GM21717 (cell line): ENCODE measurements around the gene ETS1.

Source experiments
- ATAC-seq: cut with Tn5 transposase; IDR thresholded peaks from one replicate; pipeline ENCODE4 v1.9.1; 2021; ENCODE audit warnings: mild to moderate bottlenecking, moderate library complexity; ENCODE audit not compliant: unreplicated experiment

Gene ETS1

DNA sequence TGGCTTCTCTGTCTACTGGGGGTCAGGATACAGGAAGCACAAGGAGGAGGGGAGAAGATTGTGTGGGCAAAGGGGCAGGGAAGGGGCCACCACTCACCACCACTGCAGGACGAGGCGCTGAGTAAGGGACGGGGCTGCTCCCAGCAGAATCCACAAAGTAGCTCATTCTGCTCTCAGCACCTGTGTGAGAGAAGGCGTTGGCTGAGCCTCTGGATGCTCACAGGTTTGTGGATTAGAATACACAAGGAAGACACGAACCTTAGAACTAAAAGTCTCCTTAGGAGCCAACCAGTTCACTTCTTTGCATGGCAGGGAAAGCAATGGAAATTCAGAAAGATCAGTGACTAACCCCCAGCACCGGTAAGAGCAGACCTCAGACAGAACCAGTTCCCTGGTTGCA is 14.4 kb downstream of the ETS1 start:
- ATAC-seq, result no peak

DNA sequence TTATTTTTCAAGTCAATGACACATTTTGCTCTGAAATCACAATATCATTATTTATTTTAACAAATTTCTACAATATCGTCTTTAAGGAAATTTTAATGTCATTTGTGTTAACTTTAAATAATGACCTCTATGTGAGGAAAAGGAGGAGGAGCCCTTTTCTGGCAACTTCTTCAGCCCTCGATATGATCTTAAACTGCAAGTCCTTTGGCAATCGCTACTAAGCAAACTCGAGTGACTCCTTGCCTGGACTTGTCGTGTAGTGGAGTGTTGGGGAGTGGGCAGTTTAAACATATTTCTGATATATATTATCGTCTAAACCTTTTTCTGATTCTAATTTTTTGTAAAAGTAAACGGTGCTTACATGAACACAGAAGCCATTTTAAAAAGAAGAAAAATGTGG is 16.7 kb downstream of the ETS1 start:
- ATAC-seq, result no peak

DNA sequence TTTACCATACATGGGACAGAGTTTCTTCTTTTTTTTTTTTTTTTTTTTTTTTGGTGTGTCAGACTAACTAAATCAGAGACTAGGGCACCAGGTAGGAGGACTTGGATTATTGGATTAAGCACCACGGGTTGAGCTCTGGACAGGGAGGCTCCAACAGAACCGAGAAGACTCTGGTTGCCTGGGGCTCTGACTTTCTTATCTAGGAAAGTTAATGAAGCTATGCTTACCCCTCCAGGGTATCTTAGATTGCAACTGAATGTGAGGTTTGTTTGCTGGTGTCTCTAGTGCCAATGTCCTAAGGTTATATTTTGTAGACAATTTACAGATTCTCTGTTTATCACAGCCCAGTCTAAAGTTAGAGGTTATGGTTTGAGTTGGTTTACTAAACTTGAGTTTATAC is 18.1 kb downstream of the ETS1 start:
- no peak for ATAC-seq

DNA sequence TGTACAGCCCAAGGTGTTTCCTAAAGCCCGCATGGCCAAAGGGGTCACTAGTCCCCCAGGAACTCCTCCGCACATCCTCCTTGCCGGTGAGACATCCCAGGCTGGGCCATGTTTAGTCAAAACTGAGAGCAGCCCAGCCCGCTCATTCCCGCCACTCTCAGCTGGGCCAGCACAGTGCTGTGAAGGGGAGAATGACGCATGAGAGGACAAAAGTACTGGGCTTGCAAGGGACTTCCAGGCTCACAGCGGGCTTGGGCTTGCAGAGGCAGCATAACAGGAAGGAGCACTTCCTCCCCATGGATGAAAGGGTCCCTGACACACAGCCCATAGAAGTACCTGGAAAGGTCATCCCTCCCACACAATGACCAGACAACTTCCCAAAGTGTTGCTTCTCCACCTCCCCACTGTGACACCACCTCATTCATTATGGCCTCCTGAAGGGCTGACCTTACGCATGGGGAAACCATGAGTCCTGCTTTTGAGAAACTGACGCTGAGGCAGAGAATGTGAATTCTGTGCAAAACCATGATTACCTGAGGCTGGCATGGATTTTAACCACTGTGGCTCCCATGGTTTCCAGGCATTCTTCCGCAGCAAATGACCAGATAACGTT is 19.1 kb downstream of the ETS1 start:
- no peak for ATAC-seq

DNA sequence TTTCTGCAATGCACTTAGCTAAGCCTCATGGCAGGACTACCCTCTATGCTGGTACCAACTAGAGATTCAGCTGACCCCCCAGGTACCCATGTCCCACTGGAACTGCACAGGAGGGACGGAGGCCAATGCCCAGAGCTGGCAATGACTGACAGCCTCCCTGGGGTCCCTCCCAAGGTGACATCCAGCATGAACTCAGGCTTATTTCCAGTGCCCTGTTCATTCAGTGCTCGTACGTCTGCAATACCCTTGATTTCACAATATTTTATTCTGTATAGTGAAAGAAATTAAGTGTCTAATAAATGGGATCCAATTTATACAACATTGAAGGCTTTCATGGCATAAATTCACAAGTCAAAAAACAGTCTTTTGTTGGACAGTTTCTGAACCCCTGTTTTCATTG is 20.2 kb downstream of the ETS1 start:
- ATAC-seq, result no peak

DNA sequence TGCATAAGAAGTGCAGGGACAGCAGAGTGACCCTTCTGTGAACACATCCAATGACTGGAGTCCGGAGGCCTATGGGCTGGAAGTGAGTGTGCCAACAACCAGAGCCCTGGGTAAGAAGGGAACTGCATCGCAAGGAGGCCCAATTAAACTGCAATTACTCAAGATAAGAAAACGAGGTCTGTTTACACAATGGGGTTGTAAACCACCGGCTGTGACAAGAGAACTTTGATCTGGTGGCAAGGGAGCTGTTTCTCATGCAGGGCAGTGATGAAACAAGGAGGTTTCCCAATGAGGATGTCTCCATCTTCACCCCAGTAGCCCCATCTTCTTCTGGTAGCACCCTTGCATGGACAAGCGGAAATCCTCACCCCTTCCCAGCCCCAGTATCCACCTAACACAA is 21.5 kb downstream of the ETS1 start:
- no peak for ATAC-seq

DNA sequence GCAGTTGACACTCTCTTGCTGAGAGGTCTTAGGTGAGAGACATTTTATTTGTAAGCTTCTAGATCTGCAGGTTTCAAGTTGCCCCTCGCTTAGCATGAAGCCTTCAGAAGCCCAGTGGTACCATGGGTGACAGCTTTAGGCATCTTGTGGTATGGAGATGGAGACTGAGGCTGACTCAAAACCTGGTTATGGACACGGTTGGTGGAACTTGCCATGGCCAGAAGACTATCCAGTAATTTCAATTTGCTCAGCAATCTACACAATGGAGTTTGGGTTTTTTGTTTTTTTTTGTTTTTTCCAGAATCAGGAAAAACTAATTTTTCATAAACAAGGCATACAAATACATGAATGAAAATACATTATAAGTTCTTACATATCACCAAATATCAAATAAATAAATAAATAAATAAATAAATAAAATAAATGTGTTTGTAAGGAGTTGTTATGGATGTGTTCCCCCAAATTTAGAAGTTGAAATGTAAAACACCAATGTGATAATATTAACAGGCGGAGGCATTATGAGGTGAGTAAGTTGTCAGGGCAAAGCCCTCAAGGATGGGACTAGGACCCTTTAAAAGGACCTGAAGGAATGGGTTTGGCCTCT is 22.6 kb downstream of the ETS1 start:
- ATAC-seq, result no peak

DNA sequence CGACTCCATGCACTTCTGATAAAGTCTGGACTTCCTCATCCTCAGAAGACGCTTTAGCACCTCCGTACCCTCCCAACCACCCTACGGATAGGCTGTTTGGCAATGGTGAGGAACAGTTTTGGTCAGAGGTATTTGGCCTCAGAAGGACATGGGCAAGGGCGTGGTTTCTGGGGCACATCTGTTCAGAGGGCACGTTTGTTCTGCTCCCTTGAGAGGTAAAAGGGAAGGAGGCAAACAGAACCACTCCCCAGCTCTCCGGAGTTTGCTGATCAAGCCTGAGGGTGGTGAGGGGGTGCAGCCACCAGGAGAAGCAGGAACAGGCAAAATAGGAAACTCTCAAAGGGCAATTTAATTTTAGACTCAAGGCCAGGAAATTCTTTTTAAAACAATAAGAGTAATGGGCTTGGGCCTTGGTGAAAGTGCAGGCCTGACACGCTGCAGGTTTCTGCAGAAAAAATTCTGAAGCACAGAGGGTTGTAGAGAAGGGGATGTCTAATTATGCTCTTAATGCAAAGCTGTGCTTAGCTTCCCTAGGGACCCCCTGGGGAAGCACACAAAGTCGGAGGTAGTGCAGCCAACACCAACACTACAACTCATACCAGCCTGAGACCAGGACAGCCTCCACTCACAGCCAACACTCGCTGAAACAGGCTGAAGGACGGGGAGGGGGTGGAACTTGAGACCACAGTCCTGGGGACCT is 23.3 kb downstream of the ETS1 start:
- ATAC-seq, result no peak

DNA sequence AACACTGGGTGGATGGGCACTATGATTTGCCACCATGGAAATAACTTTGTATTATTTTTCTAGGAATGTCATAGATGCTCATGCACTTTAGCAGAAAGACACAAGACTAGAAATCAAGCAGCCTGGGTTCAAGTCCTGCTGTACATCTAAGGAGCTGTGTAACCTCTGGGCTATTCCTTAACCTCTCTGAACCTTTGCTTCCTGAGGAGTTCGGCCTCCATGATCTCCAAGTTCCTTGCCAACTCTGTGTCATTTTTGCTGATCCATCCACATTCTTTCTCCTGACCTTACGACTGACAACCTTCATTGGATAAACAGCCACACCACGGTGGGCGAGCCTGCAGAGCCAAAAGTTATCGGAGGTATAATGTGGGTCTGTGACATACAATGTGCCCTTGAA is 24.1 kb downstream of the ETS1 start:
- ATAC-seq, result no peak

DNA sequence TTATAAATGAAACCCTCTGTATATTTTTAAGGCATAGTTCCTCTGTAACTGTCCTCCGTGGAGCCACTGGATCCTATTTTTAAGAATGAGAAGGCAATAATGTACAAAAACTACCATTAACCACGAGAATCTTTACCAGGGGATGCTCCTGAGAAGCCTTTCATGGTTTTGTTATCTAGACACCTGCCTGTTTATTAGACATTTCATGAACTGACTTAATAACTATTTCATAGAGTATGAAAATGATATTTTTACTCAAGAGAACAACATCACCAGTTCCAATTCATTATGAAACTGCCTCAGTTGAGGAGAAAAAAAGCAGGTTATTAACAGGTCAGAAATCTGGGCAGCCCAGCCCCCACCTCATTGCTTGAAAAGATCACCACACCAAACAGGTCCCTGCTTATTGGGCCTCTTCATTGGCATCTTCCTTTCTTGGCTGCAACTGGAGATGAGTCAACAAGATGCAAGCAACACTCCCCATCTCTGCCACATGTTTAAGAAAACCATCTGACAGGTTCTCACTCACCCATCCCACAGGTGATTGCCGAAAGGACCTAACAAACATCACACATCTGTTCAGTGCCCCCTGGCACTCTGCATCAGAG is 27.8 kb downstream of the ETS1 start:
- no peak for ATAC-seq

DNA sequence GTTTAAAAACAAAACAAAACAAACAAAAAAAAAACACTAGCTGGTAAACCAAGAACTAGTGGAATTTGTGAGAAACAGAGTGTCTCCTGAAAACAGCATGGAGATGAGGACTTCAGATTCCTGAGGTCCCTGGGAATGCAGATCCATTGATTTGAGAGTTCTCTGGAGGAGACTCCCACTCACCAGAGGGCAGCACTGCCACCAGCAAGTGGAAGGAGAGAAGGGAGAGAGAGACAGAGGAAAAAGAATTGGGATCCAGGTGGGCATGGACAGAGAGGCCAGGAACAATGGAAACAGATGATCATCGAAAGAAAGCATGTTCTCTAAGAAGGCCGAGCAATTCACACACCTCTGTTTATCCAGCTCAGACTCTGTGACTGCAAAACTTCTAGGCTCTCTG is 31.8 kb downstream of the ETS1 start:
- ATAC-seq, result no peak

DNA sequence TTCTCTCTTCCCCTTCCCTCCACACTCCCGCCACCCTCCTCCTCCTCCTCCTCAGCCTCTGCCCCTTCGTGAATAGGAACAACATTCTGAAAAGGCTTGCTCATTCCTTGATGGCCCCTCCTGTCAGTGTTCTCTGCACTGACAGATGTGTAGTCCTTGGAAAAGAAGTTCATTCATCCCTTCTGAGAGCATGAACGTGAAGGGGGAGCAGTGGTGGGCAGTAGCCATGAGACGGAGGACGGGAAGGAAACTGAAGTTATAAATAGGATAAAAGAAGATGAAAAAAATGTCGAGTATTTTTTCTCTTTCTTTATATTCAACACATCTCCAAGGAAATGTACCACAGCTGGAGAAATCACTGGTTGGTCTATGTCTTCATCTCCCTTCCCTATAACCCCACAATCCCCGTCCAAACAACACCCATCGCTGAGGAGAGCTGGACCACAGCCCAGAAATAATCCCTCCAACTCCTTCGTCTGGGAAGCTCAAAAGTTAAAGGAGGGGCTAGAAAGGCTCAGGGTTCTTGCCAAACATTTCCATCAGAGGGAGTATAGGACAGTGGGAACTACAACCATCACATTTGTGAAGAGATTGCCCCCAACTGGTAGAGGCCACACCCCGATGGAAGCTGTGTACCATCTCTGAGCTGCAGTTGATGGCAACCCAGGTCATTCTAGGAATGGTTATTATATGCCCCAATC is 33.5 kb downstream of the ETS1 start:
- no peak for ATAC-seq

DNA sequence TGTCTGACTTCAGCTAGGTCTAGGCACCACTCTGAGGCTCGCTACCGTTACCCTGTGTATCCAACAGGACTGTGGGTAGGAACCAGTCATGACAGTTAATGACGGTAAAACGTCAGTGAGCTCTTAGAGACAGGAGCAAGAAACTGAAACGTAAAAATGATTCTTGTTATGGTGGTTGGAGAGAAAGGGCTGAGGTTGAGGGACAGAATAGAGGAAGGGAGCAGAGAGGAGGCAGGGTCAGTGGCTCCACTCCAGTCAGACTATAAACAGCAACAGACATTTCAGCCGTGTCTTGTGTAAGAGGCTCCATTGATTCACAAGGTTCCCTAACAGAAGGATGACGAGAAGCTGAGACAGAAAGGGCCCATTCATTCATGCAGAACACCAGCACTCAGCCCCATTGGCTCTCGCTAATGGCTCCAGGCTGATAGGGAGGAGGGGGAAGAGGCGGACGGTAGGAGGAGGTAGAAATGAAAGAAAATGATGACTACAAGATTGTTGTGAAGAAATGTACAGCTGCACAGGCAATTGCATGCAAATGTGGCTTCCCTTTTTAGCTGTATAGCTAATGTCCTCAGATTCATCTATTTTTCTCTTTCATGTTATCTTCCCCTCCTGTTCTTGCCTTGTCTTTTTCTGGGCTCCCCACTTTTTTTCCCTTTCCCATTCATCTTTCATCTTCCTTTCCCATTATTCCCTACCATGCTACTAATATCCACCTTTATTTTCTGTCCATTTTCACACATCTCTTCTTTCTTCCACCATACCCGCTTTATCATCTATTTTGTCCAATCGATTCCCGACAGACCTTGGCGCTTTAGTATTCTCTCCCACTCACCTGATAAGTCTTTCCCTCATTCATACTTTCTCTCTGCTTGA is 34.3 kb downstream of the ETS1 start:
- ATAC-seq, result peak; percentile 69

DNA sequence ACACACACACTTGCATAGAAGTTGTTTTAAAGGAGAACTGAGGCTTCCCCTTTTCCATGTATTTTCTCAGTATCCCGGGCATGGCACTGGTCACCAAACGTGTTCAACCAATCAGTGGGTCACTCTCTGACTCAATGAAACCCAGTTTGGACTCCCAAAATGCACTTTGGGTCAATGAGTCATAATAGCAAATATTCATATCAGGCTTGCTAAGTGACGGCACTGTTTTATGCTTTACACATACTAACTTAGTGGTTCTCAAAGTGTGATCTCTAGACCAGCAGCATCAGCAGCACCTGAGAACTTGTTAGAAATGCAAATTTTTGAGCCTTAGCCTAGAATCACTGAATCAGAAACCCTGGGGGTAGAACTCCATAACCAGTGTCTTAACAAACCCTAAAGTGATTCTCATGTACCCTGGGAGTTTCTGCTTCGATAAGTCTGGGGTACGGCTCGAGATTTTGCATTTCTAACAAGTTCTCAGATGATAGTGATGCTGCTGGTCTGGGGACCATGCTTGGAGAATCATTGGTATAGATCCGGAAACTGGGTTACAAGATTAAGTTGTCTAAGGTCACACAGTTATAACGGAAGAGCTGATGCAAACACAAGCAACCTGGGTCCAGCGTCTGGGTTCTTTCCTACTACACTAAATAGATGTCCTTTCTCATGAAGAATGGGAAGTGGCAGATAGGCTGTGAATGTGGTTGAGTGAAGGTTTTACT is 35.6 kb downstream of the ETS1 start:
- ATAC-seq, result peak; percentile 64

DNA sequence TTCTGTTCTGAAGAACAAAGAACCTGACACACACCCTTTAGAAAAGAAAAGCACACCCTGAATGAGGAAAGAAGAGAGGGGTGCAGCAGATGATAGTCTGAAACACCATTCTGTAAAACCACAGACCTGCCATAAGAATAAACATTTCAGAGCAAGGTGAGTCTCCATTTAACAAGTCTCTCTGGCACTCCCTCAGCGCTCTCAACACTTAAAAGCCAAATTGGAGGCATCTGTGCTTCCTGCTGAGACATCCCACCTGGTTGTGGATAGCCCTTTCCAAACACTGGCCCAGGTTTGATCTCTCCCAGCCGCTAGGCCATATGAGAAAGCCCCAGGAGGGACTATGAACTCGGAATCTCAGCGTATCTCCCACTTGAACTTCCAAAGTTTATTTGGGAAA is 36.3 kb downstream of the ETS1 start:
- ATAC-seq, result no peak

DNA sequence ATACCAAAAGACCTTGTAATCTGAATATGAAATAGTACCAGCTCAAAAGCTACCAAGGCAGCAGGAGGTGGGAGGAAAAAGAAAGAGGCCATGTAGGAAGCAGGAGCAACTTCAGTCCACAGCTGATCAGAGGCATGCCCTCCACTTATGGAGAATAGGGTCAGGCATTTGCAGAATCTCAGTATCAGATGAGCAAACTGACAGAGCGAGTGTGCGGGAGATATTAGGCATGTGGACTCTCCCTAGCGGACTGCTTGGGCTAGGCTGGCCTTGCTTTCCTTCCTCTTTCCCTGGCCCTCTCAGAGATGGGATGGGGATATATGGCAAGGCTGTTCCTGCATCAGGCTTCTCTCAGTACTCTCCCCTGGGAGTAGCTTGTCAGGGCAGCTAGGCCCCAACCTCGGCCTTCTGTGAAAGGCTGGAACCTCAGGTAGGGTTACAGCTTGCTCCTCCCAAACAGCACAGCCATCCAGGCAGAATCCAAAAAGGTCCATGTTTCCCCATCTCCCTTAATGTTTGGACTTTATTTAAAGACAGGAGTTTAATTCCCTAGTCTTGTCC is 37.0 kb downstream of the ETS1 start:
- no peak for ATAC-seq

DNA sequence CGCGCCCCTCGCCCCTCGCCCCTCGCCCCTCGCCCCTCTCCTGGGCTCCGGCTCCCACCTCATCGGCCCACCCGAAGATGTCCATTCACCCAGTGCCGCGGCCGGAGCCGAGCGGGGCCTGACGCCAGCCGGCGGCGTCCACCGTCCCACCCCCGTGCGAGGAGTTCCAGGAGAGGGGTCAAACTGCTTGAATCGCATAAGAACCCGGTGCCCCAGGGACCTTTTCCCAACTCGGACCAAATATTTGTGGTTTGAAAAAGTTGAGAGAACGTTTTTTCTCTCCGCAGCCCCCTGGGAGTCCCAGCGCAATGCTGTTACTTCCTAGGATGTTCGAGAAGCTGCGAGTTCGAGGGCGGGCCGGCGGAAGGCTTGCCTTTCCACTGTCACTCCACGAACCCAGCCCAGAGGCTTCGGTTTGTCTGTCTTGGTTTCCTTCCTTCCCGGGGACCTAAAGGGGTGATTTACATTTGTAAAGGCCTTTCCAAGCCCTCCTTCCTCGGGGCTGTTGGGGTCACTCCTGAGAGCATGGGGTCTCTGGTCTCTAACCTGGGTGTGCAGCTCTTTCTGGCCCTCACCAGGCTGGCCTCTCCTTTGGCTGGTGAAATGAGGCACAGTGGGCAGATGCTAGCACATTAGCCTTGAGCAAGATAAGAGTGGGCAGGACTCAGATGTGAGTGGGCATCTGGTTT is 38.0 kb downstream of the ETS1 start:
- ATAC-seq, result no peak

DNA sequence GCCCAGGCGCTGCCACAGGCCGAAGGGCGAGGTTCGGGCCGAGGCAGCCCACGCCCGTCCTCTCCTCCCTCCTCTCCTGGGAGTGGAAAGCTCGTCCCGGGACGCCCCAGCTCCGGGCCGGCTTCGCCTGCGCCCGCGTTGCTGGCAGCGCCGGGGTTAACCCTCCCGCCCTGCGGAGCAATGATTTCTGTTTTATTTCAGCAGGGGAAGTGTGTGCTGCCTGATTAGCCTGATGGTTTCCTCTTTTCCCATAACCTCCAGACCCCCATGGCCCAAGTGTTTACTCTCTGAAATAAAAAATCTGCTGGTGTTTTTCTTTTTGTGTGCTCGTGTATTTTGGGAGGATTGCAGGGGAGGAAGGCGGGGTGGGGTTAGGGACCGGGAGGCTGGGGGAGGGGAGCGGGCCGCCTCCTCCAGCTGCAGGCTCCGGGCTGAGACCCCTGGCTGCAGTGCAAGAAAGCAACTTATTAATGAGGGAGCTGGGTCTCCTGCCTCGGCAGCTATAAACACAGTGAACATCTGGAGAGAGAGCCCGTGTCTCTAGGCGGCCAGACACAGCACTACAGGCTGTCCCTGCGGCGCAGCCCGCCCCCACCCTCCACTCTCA is 38.6 kb downstream of the ETS1 start:
- ATAC-seq, result no peak
